MM.1S (cell line): ENCODE measurements around the gene UNC5C.

Experiments used
- CTCF ChIP-seq: fragments of 300-600 bp; sonication (generic); IDR thresholded peaks from 2 replicates; pipeline ENCODE4 v1.5.1; 2016; ENCODE audit warnings: antibody characterized with exemption, low read length, mixed read lengths
- EZH2 ChIP-seq: fragments of 300-600 bp; sonication (generic); optimal IDR thresholded peaks from 2 replicates; pipeline ENCODE3; 2017; ENCODE audit warnings: low read depth, mild to moderate bottlenecking, antibody characterized with exemption, low read length, mixed read lengths

GRCh38 chr4:95360906-95361695 lies 187.7 kb downstream of the UNC5C start:
- no peak for TF ChIP-seq CTCF
- TF ChIP-seq EZH2, result no peak
